Measurements from ENCODE around the gene RABGGTB.

DNA sequence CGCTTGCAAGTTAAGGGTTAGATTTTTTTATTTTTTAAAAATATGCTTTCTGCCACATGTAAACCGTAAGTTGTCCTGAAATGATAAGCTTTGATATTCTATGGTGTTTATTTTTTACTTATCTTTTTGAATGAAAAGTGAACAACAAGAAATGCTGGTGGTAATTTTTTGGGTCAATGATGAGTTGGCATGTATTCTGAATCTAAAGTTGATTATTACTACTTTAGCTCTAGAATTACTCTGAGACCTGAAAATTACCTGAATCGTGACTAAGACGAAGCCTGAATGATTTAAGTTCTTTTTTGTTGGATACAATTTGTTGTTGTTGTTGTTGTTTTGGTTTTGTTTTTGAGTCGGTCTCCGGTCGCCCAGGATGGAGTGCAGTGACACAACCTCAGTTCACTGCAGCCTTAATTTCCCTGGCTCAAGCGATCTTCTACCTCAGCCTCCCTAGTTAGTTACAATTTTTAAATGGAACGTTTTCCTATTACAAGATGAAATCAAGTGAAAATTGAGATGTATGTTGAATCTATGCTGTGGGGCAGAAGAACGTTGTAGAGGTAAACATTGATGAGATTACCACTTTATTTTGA is 941 bp downstream of the RABGGTB start:
- TF ChIP-seq POLR2A (IDR thresholded peaks at IDR 0.05; ENCODE audit: low read length) (no peak), GATA1 (IDR thresholded peaks at IDR 0.05; ENCODE audit: low read depth, low read length) (no peak)

Data from erythroblast (primary cell).